GM20431 (cell line): ENCODE results near the gene TMEM239.
"Not testable (repeated sequence)": the region's sequence is repeated elsewhere in the genome, so short reads cannot be mapped to it uniquely, and the experiment has no call there.

Experiments
- in situ Hi-C: fragments of 300-500 bp; cut with MseI, MboI; formaldehyde crosslinking; loops from one replicate; pipeline ENCODE4 v1.15.0; 2020; ENCODE audit warnings: low sequenced_read_pairs; ENCODE audit not compliant: unreplicated experiment

TMEM239 gene

DNA sequence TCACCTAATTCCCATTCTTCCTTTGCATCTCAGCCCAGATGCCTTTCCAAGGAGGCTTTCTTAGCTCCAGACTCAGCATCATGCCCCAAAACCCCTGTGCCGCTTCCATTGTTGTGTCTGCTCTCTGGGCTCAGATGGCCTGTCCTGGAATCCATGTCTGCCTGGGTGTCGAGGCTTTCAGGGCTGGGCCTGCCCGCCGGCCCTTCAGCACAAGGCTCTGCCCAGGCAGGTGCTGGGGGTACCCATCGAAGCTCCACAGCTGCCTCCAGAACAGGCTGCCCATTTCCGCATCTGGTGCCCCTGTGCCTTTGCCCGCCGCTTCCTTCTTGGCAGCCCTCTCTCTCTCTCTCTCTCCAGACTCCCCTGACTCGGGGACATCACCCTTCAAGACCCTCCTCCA lies 16.9 kb upstream of the TMEM239 start:
- in situ Hi-C loops: no loop called here

GRCh38 chr20:2799688-2800520 lies 16.3 kb upstream of the TMEM239 start:
- in situ Hi-C loops: no loop called here

DNA sequence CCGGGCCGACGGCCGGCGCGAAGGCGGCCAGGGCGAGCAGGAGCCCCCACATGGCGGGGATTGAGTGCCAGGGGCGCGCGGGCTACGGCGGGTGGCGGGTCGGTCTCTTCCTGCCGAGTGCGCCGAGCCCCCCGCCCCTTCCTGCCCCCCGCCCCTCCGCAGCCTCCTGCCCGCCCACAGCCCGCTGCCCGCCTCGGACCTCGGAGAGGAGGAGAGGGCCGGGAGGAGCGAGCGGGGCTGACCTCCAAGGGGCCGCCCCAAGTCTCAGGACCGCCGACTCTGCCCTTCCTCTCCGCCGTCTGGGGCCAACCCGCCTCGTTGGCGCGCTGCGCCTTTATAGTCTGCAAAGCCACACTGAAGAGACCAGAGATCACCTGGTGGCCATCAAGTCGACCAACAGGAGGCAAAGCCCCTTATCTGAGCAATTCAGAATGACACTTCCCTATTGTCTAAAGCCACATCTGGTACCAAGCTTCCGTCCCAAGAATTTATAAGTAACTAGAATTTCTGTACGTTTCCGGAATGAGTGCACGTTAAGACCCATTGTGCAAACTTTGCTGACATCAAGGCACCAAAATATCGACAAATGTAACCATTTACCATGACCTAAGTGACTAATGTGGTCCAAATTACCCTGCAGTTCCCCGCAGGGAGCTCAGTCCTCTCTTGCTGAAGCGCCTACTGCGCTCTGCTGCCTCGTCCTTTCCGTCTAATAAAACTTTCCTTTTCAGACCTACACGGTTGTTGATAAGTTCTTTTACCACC lies 15.5 kb upstream of the TMEM239 start, which contains the start of gene CPXM1:
Gene CPXM1, minus strand, starts transcription at position 107 of the 765 bp plus-strand sequence. Its CDS starts 55 bp downstream, at position 52.
- in situ Hi-C loops: no loop called here

DNA sequence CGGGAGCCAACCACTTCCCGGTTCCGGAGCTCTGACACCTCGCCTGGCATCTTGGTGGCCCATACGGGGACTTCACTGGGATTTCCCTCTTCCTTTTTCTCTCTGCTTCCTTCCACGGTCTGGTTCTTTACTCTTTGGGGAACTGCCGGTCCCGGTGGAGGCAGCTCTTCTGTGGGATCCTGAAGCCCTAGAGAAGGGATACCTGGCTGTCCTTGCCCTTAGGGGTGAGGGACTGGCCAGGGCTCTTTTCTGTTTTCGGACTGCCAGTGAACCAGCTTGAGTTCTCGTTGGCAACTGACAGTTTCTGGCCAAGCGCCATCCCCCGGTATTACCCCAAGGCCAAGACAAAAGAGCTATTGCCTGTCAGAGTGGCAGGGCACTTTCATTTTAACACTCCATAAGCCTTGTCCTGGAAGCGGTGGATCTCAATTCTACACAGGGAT lies 14.9 kb upstream of the TMEM239 start:
- in situ Hi-C loops: no loop called here

GRCh38 chr20:2804041-2804828 lies 11.9 kb upstream of the TMEM239 start:
- in situ Hi-C loops: no loop called here

- in situ Hi-C loops: no loop called here
Measured at GRCh38 chr20:2804852-2805688, 11.1 kb upstream of the TMEM239 start.

DNA sequence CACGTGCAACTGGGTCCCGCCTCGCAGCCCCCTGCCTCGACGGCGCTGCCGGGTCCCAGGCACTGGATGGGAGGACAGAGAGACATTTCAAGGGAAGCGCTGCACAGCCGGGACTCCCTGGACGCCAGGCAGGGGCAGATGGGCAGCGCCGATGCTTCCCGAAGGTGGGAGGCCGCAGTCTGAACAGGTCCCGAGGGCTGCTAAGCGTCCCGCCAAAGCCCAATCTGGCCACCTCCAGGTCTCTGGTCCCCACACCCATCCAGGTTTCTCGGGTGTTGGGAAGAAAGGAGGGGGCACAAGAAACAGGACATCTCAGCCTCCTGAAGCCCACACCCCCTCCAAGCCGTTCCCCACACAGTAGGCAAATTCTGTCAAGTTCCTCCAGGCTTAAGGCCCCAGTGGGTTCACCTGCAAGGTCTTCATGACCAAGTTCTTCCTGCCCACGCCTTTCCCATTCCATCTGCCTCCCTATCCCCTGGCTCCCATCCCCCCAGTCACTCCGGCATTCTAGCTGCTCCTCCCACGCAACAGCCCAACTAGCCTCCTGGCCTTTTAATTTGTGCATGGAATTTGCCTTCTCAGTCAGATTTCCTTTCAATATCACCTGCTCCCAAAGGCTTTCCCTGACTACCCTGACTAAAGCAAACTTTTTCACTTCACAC lies 10.3 kb upstream of the TMEM239 start:
- in situ Hi-C loops: no loop called here

- in situ Hi-C loops: no loop called here
Measured at GRCh38 chr20:2806351-2806701, 9.8 kb upstream of the TMEM239 start.

DNA sequence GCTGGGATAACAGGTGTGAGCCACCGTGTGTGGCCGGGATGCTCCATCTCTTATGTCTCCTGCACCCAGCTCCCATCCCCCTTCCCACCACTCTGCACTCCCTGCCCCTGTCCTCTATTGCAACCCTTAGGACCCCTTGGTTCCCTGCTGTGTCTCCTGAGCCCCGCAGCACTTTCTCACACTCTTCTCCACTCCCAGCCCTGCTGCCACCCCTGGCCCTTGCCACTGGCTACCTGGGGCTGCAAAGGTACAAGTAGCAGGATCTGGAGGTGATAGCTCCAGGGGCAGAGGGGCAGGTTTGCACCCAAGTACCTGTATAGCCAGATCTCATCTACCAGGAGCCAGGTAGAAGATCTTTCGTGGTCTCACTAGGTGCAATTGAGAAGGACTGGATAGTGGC lies 9.1 kb upstream of the TMEM239 start:
- in situ Hi-C loops: no loop called here

DNA sequence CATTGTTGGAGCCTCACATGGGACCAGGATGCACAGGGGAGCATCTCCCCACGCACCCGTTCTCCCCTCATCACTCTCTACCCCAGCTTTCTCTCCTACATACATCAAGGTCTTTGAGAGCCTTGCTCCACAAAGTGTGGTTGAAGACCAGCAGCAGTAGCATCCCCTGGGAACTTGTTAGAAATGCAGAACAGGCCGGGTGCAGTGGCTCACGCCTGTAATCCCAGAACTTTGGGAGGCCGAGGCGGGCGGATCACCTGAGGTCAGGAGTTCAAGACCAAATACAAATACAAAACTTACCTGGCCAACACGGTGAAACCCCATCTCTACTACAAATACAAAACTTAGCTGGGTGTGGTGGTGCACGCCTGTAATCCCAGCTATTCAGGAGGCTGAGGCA lies 8.2 kb upstream of the TMEM239 start:
- in situ Hi-C loops: not testable (repeated sequence)

- in situ Hi-C loops: no loop called here
Measured at GRCh38 chr20:2809690-2810089, 6.5 kb upstream of the TMEM239 start.

GRCh38 chr20:2812189-2812588 lies 4.0 kb upstream of the TMEM239 start:
- in situ Hi-C loops: no loop called here

- in situ Hi-C loops: no loop called here
Measured at GRCh38 chr20:2814076-2814475, 2.1 kb upstream of the TMEM239 start.

DNA sequence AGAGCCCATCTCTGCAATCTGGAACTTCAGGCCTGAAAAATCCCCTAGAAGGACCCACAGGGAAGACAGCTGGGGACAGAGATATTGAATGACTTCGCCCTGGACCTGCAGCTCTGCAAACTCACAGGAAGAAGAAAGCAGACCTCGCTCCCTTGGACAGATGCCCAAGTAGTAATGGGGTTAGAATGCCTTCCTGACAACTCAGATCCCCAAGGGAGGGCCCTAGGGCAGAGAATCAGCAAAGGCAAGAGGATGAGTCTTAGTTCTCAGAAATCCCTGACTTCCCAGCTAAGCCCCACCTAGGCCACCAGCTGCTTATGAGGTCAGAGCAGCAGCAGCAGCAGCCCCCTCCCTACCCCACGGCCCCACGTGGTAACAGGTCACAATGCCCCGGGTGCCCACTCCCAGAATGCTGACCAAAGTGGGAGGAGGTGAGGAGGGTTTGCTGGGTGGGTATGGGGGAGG lies 1.5 kb upstream of the TMEM239 start, which contains the start of gene C20orf141:
Gene C20orf141, plus strand, starts transcription at position 401 of the 465 bp plus-strand sequence. CDS start 198 bp downstream, outside the sequence.
- in situ Hi-C loops: no loop called here

DNA sequence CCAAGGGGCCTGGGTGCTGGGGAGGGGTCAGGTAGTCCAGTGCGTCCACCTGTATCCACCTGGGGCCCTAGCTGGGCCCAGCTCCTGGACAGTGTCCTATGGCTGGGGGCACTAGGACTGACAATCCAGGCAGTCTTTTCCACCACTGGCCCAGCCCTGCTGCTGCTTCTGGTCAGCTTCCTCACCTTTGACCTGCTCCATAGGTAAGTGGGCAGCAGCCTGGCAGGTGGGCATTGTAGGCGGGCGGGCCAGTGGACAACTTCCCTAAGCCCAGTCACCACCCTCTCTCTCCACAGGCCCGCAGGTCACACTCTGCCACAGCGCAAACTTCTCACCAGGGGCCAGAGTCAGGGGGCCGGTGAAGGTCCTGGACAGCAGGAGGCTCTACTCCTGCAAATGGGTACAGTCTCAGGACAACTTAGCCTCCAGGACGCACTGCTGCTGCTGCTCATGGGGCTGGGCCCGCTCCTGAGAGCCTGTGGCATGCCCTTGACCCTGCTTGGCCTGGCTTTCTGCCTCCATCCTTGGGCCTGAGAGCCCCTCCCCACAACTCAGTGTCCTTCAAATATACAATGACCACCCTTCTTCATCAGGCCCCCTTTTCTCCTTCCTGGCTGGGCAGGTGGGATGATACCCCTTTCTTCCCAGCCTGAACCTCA lies 793 bp upstream of the TMEM239 start:
- in situ Hi-C loops: no loop called here

DNA sequence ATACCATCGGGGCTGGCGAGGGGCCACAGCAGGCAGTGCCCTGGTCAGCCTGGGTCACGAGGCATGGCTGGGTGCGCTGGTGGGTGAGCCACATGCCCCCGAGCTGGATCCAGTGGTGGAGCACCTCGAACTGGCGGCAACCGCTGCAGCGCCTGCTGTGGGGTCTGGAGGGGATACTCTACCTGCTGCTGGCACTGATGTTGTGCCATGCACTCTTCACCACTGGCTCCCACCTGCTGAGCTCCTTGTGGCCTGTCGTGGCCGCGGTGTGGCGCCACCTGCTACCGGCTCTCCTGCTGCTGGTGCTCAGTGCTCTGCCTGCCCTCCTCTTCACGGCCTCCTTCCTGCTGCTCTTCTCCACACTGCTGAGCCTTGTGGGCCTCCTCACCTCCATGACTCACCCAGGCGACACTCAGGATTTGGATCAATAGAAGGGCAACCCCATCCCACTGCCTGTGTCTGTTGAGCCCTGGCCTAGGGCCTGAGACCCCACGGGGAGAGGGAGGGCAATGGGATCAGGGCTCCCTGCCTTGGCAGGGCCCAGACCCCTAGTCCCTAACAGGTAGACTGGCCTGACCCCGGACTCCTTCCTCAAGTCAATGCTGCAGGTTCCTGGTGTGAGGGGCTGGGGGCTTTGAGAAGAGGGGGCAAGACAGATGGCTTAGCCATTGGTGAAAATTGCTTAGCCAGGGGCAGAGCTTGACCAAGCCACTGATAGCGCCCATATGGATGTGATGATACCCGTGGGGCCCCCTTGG lies 598 bp downstream of the TMEM239 start:
- in situ Hi-C loops: no loop called here

DNA sequence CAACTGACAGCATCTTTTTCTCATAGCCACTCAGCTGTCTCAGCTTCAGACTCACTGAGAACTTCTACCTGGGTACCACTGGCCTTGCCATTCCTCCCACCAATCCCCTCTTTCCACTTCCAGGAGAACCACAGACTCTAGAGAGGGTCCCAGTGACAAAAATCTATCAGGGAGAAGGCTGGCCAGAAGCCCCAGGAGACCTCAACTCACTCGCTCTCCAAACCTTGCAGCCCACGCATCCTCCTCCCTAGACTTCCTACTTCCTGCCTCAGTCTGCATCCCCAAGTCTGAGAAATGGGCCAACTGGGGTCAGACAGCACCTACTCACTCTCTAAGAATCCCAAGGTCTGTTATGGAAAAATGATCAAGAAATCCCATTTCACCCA lies 1.2 kb downstream of the TMEM239 start:
- in situ Hi-C loops: no loop called here
